ENCODE results near the gene RGS3. TPM values are rescaled to one million over a fixed set of nuclear protein-coding genes. Genes with fewer than 3 reads are reported as not detected.

Gene RGS3
- total and polyA plus RNA-seq, 10 of the 15 experiments (the other 5 are each of a cell fraction or from before 2014, with no cell fraction given): 2.9 to 138 (median 28.8) TPM

GRCh38 chr9:113531919-113532808 is 68.6 kb downstream of the RGS3 start (continued):
- no peak for TF ChIP-seq CREB1 (IDR thresholded peaks at IDR 0.05; ENCODE audit: low read depth)
- TF ChIP-seq ZNF274 (IDR thresholded peaks at IDR 0.05; ENCODE audit: insufficient read depth, insufficient read length): no peak
- TF ChIP-seq EED (IDR thresholded peaks at IDR 0.05; ENCODE audit: low read depth): no peak
- TF ChIP-seq ZBTB11 (CRISPR knock-in tag; IDR thresholded peaks at IDR 0.05): no peak

- ChIA-PET CTCF (interaction anchor here (0.6 to 4.7 kb wide), 6 partner anchors 15 to 759 kb away, joined by 3 to 19 read pairs (median 3); no protein-coding TSS in a partner anchor), RAD21 (ENCODE audit: unreplicated experiment) (interaction anchor here (0.6 to 1.5 kb wide), 3 partner anchors 10 to 61 kb away, joined by 3 to 4 read pairs (median 3); no protein-coding TSS in a partner anchor), POLR2A (interaction anchor here (0.7 kb wide), 1 partner anchor 18 kb away, joined by 5 read pairs; no protein-coding TSS in a partner anchor), SMC1A (ENCODE audit: uncharacterized antibody, unreplicated experiment) (interaction anchor here (0.9 to 2.7 kb wide), 6 partner anchors 9 to 125 kb away, joined by 3 to 7 read pairs (median 6); no protein-coding TSS in a partner anchor)
- ATAC-seq (no peak), FAIRE-seq (no peak), DNase-seq (ENCODE audit: low read depth, low spot score) (no peak)
- WGBS (ENCODE audit: insufficient coverage, insufficient replicate concordance, low lambda C conversion rate, missing lambda C conversion rate): 67% methylated on average over 3 of the region's 3 CpGs
- H3K4me1 ChIP-seq (ENCODE audit: control insufficient read depth, insufficient read depth, low read length): no peaks in the 10 kb centered on the region
- TF ChIP-seq ETV6 (conservative IDR thresholded peaks at IDR 0.05 in 1 of 2, IDR thresholded peaks at IDR 0.05 in 1 of 2; ENCODE audit: borderline replicate concordance in 1 of 2, low read depth in 1 of 2): no peak
- no peak for TF ChIP-seq TAF1 (IDR thresholded peaks at IDR 0.05; ENCODE audit: borderline replicate concordance, low read depth, low read length)
- no peak for TF ChIP-seq MEF2A (IDR thresholded peaks at IDR 0.05; ENCODE audit: insufficient read depth, low read depth, low read length)
- no peak for TF ChIP-seq EED (IDR thresholded peaks at IDR 0.05; ENCODE audit: low read depth)
- no peak for TF ChIP-seq WRNIP1 (IDR thresholded peaks at IDR 0.05; ENCODE audit: borderline replicate concordance, low read depth, low read length)
- no peak for TF ChIP-seq BCLAF1 (IDR thresholded peaks at IDR 0.05)
- no peaks in the 10 kb centered on the region for H3K27me3 ChIP-seq (replicated peaks in 1 of 2; ENCODE audit: control insufficient read depth in 2 of 2, insufficient read depth in 2 of 2, low read length in 1 of 2)
- no peaks in the 10 kb centered on the region; the same call in 1 of the 2 replicates for H3K79me2 ChIP-seq (ENCODE audit: control insufficient read depth, insufficient read depth, low read length)
- no peak overlapping the region for H3K4me3 ChIP-seq
- intact Hi-C loops (cut with micrococcal nuclease; ENCODE audit: unreplicated experiment) (no loop called here), in situ Hi-C loops (cut with MboI) (no loop called here)
- no TSS peak for BruUV-seq (replicated peaks)
- H3K9me3 ChIP-seq (replicated peaks; ENCODE audit: control insufficient read depth, insufficient read depth, low read length): no peaks in the 10 kb centered on the region
- H3K27ac ChIP-seq (ENCODE audit: control insufficient read depth, insufficient read depth): no peak overlapping the region
- peaks cover 44 to 47% of the 10 kb centered on the region in 2 experiments for H3K36me3 ChIP-seq (ENCODE audit: control insufficient read depth in 2 of 2, insufficient read depth in 2 of 2, low read length in 1 of 2)
- H3K9ac ChIP-seq (ENCODE audit: control insufficient read depth, insufficient read depth, low read length): no peak overlapping the region
- peaks cover 10% of the 10 kb centered on the region for H4K20me1 ChIP-seq (ENCODE audit: control insufficient read depth, insufficient read depth)
- no peak overlapping the region for H3K4me2 ChIP-seq (ENCODE audit: control insufficient read depth, insufficient read depth)
- H2AFZ ChIP-seq (ENCODE audit: control insufficient read depth, low read depth, low read length): no peak overlapping the region
These were observed 69.3 kb downstream of the RGS3 start for GRCh38 chr9:113532809-113533190.

All from GM12878 (cell line).